ENCODE data around the gene BLMH.

DNA sequence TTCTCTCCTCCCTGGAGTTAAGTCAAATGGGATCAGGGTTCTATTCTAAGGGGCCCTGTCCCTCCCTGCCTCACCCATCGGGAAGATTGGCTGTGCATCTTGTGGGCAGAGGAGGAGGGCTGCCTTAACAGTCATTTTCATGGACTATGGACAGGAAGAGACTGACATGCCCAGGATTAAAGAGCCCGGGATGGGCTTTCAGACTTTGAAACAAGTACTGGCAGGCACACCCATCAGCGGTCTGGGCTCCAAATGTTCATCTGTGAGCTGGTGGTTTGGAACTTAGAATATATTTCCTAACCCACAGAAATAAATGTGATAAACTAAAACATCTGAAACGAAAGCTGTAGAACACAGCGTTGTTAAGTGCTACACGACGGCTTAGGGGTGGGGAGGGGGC is 62.7 kb downstream of the BLMH start:
- TF ChIP-seq EZH2 (IDR thresholded peaks at IDR 0.05; ENCODE audit: borderline replicate concordance, low read depth, low read length, poor library complexity, severe bottlenecking), result no peak
- TF ChIP-seq, protein P1, sequence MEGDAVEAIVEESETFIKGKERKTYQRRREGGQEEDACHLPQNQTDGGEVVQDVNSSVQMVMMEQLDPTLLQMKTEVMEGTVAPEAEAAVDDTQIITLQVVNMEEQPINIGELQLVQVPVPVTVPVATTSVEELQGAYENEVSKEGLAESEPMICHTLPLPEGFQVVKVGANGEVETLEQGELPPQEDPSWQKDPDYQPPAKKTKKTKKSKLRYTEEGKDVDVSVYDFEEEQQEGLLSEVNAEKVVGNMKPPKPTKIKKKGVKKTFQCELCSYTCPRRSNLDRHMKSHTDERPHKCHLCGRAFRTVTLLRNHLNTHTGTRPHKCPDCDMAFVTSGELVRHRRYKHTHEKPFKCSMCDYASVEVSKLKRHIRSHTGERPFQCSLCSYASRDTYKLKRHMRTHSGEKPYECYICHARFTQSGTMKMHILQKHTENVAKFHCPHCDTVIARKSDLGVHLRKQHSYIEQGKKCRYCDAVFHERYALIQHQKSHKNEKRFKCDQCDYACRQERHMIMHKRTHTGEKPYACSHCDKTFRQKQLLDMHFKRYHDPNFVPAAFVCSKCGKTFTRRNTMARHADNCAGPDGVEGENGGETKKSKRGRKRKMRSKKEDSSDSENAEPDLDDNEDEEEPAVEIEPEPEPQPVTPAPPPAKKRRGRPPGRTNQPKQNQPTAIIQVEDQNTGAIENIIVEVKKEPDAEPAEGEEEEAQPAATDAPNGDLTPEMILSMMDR (conservative IDR thresholded peaks at IDR 0.05; ENCODE audit: low read depth, low read length), result no peak

All from A673 (cell line).